Neural cell (in vitro differentiated cells): ENCODE data around the gene KDM4B. TPM values are rescaled to one million over a fixed set of nuclear protein-coding genes. Genes with fewer than 3 reads are reported as not detected.

Source experiments
- H2AFZ ChIP-seq: fragments of 200-600, 300-800 bp; sonication (generic), shearing (Covaris generic); 2 replicates; pipeline ENCODE4 v1.6.0; 2014; ENCODE audit warnings: low read depth, mild to moderate bottlenecking, antibody characterized with exemption, low read length, moderate library complexity
- H3F3A ChIP-seq: fragments of 200-600 bp; shearing (Covaris generic); 2 replicates; pipeline ENCODE4 v1.6.1; 2016; ENCODE audit warnings: mild to moderate bottlenecking, moderate library complexity, mixed read lengths, antibody characterized with exemption, low read length; ENCODE audit not compliant: insufficient read depth, poor library complexity, severe bottlenecking
- H3K27ac ChIP-seq: fragments of 200-600, 300-800 bp; sonication (generic), shearing (Covaris generic); 2 replicates; pipeline ENCODE4 v1.5.1; 2014; ENCODE audit warnings: mild to moderate bottlenecking, low read length, moderate library complexity
- H3K27me3 ChIP-seq: fragments of 300-800, 200-600 bp; sonication (generic), shearing (Covaris generic); 2 replicates; pipeline ENCODE4 v1.6.0; 2014; ENCODE audit warnings: mild to moderate bottlenecking, low read depth, low read length, moderate library complexity; ENCODE audit not compliant: insufficient read depth
- H3K36me3 ChIP-seq: fragments of 300-800, 200-600 bp; sonication (generic), shearing (Covaris generic); 2 replicates; pipeline ENCODE4 v1.5.1; 2014; ENCODE audit warnings: mild to moderate bottlenecking, antibody characterized with exemption, low read length, moderate library complexity; ENCODE audit not compliant: insufficient read depth
- H3K4me2 ChIP-seq: fragments of 300-800, 200-600 bp; sonication (generic), shearing (Covaris generic); 2 replicates; pipeline ENCODE4 v1.6.0; 2014; ENCODE audit warnings: mild to moderate bottlenecking, low read length
- H3K4me3 ChIP-seq: fragments of 300-800, 200-600 bp; sonication (generic), shearing (Covaris generic); 2 replicates; pipeline ENCODE4 v1.5.1; 2014; ENCODE audit warnings: mild to moderate bottlenecking, low read length, moderate library complexity
- H3K79me2 ChIP-seq: fragments of 200-600 bp; shearing (Covaris generic); replicated peaks from 2 replicates; pipeline ENCODE4 v1.6.0; 2014; ENCODE audit warnings: mild to moderate bottlenecking, low read length, moderate library complexity; ENCODE audit not compliant: insufficient read depth
- H3K9ac ChIP-seq: fragments of 300-800, 200-600 bp; sonication (generic), shearing (Covaris generic); 2 replicates; pipeline ENCODE4 v1.6.1; 2016; ENCODE audit warnings: mild to moderate bottlenecking, low read length, mixed read lengths
- H3K9me2 ChIP-seq: fragments of 200-600 bp; shearing (Covaris generic); 2 replicates; pipeline ENCODE4 v1.6.1; 2016; ENCODE audit warnings: mild to moderate bottlenecking, low read length, mixed read lengths; ENCODE audit not compliant: insufficient read depth
- H3K9me3 ChIP-seq: fragments of 200-600, 300-800 bp; sonication (generic), shearing (Covaris generic); 2 replicates; pipeline ENCODE4 v1.6.1; 2016; ENCODE audit warnings: mild to moderate bottlenecking, mixed run types, low read length, moderate library complexity, mixed read lengths
- H4K20me1 ChIP-seq: fragments of 200-600 bp; shearing (Covaris generic); 2 replicates; pipeline ENCODE4 v1.6.1; 2016; ENCODE audit warnings: mild to moderate bottlenecking, mixed run types; ENCODE audit not compliant: insufficient read depth
- EP300 ChIP-seq: fragments of 450-650 bp; conservative IDR thresholded peaks from 2 replicates; pipeline ENCODE4 v1.6.1; 2014; ENCODE audit warnings: antibody characterized with exemption, mild to moderate bottlenecking, moderate library complexity; ENCODE audit not compliant: poor library complexity, severe bottlenecking
- EZH2 ChIP-seq: fragments of 200-600, 300-800 bp; shearing (Covaris generic), sonication (generic); IDR thresholded peaks from 2 replicates; pipeline ENCODE4 v1.6.1; 2014; ENCODE audit warnings: antibody characterized with exemption, low read length, borderline replicate concordance, mild to moderate bottlenecking; ENCODE audit not compliant: insufficient read depth, poor library complexity, severe bottlenecking
- MXI1 ChIP-seq: fragments of 450-650 bp; conservative IDR thresholded peaks from 2 replicates; pipeline ENCODE4 v1.6.1; 2014; ENCODE audit warnings: antibody characterized with exemption, mild to moderate bottlenecking; ENCODE audit not compliant: poor library complexity, severe bottlenecking
- POLR2AphosphoS5 ChIP-seq: IDR thresholded peaks from 2 replicates; pipeline ENCODE4 v1.6.1; 2012
- RAD21 ChIP-seq: fragments of 450-650 bp; conservative IDR thresholded peaks from 2 replicates; pipeline ENCODE4 v1.6.1; 2014; ENCODE audit warnings: antibody characterized with exemption, mild to moderate bottlenecking, moderate library complexity
- SMC3 ChIP-seq: fragments of 450-650 bp; conservative IDR thresholded peaks from 2 replicates; pipeline ENCODE4 v1.6.1; 2014; ENCODE audit warnings: antibody characterized with exemption, mild to moderate bottlenecking, moderate library complexity; ENCODE audit not compliant: poor library complexity
- TAF1 ChIP-seq: IDR thresholded peaks from 2 replicates; pipeline ENCODE4 v1.6.1; 2012; ENCODE audit warnings: low read depth
- polyA plus RNA-seq: library from polyadenylated mRNA; depleted of rRNA; stranded (reverse); fragments of >200 nt; gene quantifications from 2 replicates; pipeline ENCODE4 v1.2.3, GENCODE V29; 2014
- TF ChIP-seq, protein P1 (sequence below): fragments of 450-650 bp; IDR thresholded peaks from 2 replicates; pipeline ENCODE4 v1.5.1; 2014; ENCODE audit warnings: antibody characterized with exemption, mild to moderate bottlenecking, moderate library complexity; ENCODE audit not compliant: poor library complexity, severe bottlenecking
- TF ChIP-seq, protein P2 (sequence below): IDR thresholded peaks from 2 replicates; pipeline ENCODE4 v1.6.1; 2012; ENCODE audit warnings: borderline replicate concordance

The KDM4B gene
- polyA plus RNA-seq, 1 donor from 2014 or later = 19.1 TPM

DNA sequence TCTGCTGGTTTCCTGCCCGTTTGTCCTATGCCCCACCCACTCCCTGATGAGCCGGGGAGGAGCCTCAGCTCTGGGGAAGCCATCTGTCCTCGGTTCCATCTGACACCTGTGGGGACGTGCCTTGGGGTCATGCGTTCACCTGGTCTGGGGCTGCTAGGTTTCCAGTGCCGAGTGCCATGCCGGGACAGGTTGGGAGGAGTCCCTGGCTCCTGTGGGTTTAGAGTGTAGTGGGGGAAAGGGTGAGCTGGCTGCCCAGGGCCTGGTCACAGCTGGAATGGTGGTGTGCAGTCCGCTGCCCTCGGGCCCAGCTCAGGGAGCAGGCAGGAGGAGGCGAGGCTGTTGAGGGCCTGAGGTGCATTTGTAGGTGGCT lies 2.5 kb downstream of the KDM4B start:
- H3K79me2 ChIP-seq = peaks cover 55% of the 10 kb centered on the region
- TF ChIP-seq TAF1 (no peak), POLR2AphosphoS5 (no peak), RAD21 (no peak), MXI1 (no peak), EZH2 (no peak), EP300 (no peak), SMC3 (no peak)
- TF ChIP-seq, protein P1, sequence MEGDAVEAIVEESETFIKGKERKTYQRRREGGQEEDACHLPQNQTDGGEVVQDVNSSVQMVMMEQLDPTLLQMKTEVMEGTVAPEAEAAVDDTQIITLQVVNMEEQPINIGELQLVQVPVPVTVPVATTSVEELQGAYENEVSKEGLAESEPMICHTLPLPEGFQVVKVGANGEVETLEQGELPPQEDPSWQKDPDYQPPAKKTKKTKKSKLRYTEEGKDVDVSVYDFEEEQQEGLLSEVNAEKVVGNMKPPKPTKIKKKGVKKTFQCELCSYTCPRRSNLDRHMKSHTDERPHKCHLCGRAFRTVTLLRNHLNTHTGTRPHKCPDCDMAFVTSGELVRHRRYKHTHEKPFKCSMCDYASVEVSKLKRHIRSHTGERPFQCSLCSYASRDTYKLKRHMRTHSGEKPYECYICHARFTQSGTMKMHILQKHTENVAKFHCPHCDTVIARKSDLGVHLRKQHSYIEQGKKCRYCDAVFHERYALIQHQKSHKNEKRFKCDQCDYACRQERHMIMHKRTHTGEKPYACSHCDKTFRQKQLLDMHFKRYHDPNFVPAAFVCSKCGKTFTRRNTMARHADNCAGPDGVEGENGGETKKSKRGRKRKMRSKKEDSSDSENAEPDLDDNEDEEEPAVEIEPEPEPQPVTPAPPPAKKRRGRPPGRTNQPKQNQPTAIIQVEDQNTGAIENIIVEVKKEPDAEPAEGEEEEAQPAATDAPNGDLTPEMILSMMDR = no peak
- TF ChIP-seq, protein P2, sequence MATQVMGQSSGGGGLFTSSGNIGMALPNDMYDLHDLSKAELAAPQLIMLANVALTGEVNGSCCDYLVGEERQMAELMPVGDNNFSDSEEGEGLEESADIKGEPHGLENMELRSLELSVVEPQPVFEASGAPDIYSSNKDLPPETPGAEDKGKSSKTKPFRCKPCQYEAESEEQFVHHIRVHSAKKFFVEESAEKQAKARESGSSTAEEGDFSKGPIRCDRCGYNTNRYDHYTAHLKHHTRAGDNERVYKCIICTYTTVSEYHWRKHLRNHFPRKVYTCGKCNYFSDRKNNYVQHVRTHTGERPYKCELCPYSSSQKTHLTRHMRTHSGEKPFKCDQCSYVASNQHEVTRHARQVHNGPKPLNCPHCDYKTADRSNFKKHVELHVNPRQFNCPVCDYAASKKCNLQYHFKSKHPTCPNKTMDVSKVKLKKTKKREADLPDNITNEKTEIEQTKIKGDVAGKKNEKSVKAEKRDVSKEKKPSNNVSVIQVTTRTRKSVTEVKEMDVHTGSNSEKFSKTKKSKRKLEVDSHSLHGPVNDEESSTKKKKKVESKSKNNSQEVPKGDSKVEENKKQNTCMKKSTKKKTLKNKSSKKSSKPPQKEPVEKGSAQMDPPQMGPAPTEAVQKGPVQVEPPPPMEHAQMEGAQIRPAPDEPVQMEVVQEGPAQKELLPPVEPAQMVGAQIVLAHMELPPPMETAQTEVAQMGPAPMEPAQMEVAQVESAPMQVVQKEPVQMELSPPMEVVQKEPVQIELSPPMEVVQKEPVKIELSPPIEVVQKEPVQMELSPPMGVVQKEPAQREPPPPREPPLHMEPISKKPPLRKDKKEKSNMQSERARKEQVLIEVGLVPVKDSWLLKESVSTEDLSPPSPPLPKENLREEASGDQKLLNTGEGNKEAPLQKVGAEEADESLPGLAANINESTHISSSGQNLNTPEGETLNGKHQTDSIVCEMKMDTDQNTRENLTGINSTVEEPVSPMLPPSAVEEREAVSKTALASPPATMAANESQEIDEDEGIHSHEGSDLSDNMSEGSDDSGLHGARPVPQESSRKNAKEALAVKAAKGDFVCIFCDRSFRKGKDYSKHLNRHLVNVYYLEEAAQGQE = no peak

DNA sequence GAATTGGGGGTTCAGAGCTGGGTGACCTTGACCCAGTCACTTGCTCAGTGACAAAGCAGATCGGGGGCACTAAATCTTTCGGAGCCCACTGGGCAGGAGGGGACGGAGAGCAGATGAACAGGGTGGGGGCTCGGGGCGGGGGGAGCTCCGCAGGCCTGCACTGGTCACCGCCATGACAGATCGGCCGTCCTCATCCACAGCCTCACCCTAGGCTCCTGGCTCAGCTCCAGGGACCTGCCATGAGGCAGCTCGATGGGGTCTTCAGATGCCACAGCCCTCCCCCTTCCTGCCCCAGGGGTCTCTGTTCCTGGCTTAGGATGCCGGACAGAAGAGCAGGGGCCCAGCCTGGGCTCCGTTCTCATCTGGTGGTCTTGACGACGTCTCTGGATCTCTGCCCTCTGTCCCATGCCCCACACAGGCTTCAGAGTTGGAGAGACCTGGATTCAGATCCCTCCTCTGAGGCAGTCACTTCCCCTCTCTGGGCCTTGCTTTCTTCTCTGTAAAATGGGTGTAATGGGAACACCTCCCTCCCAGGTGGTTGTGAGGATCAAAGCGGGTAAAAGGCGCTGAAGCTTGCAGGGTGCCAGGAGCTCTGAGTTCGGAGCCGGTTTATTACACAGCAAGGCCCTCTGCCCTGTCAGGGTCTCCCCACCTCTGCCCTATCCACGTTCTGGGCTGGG lies 3.0 kb downstream of the KDM4B start:
- H3K36me3 ChIP-seq = no peaks in the 10 kb centered on the region
- H3K9ac ChIP-seq = peak overlapping the region; percentile 84

More for the DNA sequence above, 2.5 kb downstream of the KDM4B start:
- H3K9me3 ChIP-seq = no peaks in the 10 kb centered on the region
- peak overlapping the region; percentile 83 for H3K4me2 ChIP-seq
- H3K36me3 ChIP-seq = no peaks in the 10 kb centered on the region
- no peaks in the 10 kb centered on the region for H3F3A ChIP-seq
- H3K27me3 ChIP-seq = no peaks in the 10 kb centered on the region
- peak overlapping the region; percentile 79 for H3K4me3 ChIP-seq
- H2AFZ ChIP-seq = no peak overlapping the region
- H3K27ac ChIP-seq = peak overlapping the region; percentile 15
- no peaks in the 10 kb centered on the region for H3K9me2 ChIP-seq
- H4K20me1 ChIP-seq = peaks cover 15% of the 10 kb centered on the region
- H3K9ac ChIP-seq = peak overlapping the region; percentile 84

More for the DNA sequence above, 3.0 kb downstream of the KDM4B start:
- peaks cover 59% of the 10 kb centered on the region for H3K79me2 ChIP-seq
- peaks cover 15% of the 10 kb centered on the region for H4K20me1 ChIP-seq
- H3K27ac ChIP-seq = no peak overlapping the region
- H3F3A ChIP-seq = no peaks in the 10 kb centered on the region
- H3K9me3 ChIP-seq = no peaks in the 10 kb centered on the region
- no peaks in the 10 kb centered on the region for H3K9me2 ChIP-seq
- TF ChIP-seq, protein P1 = no peak
- TF ChIP-seq RAD21 = no peak
- TF ChIP-seq, protein P2 = no peak
- no peak for TF ChIP-seq MXI1
- TF ChIP-seq SMC3 = no peak
- peak overlapping the region; percentile 83 for H3K4me2 ChIP-seq
- no peak overlapping the region for H2AFZ ChIP-seq
- H3K4me3 ChIP-seq = peak overlapping the region; percentile 79
- no peaks in the 10 kb centered on the region for H3K27me3 ChIP-seq
